Measurements from ENCODE around the gene CIDEB.

DNA sequence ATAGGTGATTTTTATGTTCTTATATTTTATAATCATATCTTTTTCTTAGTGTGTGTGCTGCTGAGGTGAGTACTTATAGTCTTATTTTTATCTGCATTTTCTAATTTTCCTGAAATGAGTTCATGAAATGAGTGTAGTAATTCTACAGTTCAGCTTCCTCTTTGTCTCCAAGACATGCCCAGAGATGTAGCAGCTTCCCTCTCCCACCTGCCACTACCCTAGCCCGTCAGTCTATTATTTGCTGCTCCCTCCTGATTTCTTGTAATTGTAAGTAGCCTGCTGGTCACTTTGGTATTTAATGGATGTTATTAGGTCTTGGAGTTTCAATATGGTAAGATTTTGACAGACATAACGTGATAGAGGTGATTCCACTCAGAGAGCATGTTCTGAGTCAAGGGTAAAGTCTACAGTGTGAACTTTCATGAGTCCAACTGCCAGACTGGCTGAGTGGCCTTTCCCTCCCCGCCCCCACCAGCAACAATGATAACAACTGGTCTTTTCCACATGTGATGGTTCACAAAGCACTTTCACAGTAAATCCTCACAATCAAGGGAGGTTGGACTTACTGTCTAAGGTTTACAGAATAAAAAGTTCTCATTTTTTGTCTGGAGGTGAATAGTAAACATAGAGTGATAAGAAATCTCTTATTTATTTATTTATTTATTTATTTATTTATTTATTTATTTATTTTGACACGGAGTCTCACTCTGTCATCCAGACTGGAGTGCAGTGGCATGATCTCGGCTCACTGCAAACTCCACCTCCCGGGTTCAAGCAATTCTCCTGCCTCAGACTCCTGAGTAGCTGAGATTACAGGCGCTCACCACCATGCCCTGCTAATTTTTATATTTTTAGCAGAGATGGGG is 36.3 kb upstream of the CIDEB start:
- TF ChIP-seq TAF1 (IDR thresholded peaks at IDR 0.05; ENCODE audit: low read depth) (no peak), EP300 (IDR thresholded peaks at IDR 0.05; ENCODE audit: borderline replicate concordance) (no peak), FOXM1 (IDR thresholded peaks at IDR 0.05; ENCODE audit: borderline replicate concordance, low read depth) (no peak)
